Hematopoietic multipotent progenitor cell treated with erythropoietin and hydrocortisone succinate and interleukin-3 and kit ligand, for 8 days (in vitro differentiated cells): ENCODE data around the gene SYT15B.
"Not testable (repeated sequence)": the region's sequence is repeated elsewhere in the genome, so short reads cannot be mapped to it uniquely, and the experiment has no call there.

ENCODE experiments used
- DNase-seq: peaks from one replicate; pipeline ENCODE4 v3.0.0-alpha.2; 2015

The SYT15B gene

DNA sequence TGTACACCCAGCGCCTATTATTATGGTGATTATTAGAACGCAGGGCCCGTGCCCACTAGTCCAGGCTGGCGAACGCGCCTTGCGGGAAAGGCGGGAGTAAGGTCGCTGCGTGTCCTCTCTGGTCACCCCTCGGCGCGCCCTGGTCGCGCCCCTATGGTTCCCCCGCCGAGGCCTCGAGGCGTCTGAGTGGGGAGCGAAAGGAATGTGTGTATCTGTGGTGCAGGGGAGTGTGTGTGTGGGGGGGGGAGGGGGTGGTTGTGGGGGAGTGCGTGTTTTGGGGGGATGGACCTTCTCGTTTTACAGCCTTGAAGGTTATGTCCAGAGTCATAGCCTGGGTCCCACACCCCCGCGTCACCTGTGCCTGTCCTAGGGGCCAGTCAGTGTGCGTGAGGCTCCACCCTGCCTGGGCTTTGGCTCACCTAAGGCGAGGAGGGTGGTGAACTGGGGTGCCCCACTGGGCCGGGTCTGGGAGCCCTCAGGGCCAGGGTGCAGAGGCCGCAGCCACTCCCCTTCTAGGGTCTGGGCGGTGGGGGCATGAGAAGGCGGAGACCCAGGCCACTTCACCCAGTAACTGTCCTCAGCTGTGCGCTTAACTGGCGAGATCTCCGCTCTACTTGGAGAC lies at the start of gene SYT15B:
Gene SYT15B, minus strand, starts transcription at position 39 of the 622 bp plus-strand sequence. CDS start 952 bp downstream, outside the sequence.
- not testable (repeated sequence) for DNase-seq

DNA sequence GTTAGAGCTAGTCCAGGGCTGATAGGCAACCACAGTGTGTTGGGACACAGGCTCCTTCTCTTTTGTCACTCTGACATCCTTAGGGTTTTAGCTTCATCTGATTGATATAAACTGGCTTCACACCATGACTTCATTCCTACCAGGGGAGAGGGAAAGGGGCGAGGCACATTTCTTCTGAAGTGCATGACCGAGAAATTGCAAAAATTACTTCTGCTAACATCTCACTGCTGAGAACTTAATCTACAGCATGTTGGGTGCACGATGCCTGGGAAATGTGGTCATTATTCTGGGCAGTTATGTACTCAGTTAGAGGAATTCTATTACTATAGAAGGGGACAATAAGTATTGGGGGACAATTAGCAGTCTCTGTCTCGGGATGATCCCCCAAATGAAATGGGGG lies 16.2 kb upstream of the SYT15B start:
- DNase-seq: not testable (repeated sequence)

DNA sequence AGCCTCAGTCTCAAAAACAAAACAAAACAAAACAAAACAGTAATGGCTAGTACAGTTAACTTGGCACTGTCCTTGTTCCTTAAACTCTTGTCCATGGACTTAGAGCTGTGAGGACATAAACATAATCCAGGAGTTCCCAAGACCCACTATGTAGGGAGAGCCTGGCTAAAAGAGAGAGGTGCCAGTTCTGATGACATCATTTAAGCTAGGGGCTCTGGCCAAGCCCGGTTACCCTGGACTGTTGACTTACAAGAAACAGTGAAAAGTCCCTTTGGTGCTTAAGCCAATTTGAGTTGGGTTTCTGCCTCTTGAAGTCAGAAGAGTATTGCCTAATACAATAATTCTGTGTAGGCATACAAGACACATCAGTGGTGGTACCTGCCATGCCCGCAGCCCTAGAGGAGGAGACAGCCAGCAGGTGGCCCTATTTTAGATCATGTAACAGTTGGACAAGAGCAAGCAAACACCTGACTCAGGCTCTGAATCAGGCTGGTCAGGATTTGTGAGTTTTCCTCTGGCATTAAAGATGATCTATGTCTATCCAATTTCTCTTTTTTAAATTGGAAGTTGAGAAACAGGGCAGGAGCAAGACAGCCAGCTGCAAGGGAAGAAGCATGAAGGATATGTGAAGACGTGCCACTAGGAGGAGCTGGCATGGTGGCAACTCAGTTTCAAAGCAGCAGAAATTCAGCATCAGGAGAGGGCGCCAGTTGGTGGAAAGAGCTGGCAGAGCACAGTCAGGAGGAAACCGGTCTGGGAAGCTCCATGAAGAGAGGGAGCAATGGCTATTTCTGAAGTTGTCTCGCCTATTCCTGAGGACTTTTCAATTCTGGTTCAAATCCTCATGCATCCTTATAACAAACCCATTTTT lies 12.2 kb upstream of the SYT15B start:
- peak; percentile 41 for DNase-seq

DNA sequence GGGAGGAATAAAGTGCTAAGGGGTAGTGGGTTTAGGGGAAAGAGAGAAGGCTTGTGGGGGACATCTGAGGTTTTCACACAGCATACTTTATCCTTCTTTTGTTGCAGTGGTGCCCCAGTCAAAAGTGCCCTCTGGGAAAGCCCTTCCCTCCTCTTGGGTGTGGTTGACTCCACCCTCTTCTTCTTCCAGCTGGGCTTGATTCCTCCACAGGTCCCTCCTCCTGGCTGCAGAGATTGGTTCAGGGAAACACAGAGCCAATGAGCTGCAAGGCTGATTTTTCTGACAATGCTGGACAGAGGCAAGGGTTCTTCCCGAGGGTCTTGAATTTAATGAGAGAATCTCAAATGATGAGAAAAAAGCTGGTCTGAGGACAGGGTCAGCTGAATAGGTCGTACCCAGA lies 7.4 kb upstream of the SYT15B start:
- not testable (repeated sequence) for DNase-seq

DNA sequence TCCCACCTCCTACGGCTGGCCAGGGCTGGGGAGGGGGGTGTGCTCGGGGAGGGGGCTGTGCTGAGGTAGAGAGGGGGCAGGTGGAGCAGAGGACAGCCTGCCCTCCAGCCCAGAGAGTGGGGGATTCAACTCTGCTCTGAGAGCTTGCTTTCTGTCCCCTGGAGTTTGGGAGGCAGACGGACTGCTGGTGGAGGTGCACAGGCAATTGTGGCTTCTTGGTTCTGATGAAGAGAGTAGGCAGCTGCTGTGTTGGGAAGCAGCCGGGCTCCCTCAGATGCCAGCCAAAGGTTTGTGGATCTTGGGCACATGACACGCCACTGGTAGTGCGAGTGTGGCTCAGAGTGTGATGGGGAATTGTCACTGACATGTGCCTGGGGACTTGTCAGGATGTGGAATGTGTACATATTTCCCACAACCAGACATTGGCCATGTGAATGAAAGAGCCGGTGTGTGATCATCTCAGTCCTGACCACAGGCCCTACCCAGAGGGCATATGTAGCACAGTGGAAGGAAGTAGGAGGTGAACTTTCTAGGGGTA lies 5.3 kb upstream of the SYT15B start:
- not testable (repeated sequence) for DNase-seq

DNA sequence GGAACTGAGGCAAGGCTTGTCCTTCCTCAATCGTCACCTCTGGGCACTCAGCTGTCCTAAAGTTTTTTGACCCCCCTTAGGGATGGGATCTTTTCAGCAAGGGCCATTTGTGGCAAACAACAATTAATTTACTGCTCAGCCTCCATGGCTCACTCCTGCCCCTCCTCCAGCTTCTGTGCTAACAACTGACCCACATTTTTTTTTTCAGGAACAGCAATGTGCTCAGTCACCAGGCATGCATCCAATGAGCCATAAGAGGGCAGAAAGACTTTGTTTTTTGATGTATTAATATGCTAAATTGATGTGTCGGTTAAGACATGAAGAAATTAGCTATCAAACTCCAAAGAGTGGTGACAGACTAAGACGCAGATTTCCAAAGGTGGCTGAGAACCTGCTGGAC lies 4.7 kb upstream of the SYT15B start:
- DNase-seq: not testable (repeated sequence)

DNA sequence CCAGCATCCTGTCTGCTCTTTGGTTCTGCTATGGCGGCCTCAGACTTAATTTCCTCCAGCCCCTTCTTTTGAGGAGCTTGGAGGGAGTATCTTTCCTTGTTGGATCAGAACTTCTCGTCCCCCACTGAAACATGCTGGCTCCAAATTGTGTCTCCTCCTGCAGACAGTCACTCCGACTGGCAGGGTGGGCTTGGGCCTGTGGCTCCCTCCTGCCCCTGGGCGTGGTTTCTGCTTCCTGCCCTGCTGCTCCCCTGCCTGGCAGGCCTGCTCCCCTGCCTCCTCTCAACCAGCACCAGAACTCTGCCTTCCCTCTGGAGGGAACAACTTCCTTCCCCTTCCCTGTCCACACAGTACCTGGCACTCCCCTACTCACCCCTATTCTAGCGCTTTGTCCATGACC lies 3.8 kb upstream of the SYT15B start:
- not testable (repeated sequence) for DNase-seq

DNA sequence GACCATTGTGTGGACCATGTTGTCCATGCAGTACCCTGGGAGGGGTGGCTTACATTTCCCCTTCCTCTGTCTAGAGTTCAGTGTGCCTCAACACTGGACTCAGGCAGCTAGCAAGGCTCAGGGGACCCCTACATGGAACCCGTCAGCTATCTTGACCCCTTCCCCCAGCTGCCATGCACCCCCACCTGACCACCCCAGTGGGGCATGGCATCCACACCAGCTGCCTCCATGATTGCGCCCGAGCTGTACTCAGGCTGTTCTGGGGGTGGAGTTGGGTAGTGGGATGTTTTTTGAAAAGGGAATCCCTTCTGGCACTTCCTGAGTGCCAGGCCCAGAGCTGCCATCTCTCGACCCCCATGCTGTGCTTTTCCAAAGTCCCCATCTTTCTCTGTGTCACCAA lies 1.8 kb upstream of the SYT15B start:
- not testable (repeated sequence) for DNase-seq

DNA sequence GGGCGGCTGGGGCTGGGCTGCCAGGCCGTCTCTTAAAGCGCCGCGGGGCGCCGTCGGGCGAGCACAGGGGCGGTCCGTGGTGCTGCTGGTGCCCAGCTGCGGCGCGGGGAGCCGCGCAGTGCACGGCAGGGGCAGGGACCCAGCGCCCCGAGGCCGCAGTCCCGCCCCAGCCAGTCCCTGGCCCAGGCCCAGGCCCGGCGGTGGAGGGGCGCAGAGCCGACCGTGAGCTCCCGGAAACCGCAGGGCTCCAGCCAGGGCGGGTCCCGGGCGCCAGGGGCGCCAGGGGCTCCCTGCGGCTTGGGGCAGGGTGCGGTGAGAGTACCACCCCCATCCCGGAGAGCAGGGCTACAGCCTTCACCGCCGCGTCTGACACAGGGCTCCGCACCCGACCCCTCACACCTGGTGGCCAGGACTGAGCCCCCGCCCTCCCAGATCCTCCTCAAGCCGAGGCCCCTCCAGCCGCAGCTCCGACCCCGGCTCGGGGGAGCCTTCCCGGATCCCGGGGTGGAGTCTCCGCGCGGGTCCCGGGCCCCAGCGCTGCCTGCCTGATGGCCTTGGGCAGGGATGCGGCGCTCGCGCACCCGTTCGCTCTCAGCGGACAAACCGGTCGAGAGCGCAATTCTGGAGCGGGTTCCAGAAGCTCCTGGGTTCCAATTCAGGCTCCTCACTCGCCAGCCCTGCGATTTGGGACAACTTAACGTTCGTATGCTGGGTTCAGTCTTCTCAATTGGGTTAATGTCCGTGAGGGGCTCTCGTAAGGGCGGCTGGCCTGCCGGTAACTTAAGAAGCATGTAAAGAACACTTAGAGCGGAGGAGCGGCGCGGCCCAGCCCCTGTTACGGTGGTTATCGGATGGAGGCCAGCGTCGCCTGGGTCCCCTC lies 478 bp downstream of the SYT15B start:
- not testable (repeated sequence) for DNase-seq

DNA sequence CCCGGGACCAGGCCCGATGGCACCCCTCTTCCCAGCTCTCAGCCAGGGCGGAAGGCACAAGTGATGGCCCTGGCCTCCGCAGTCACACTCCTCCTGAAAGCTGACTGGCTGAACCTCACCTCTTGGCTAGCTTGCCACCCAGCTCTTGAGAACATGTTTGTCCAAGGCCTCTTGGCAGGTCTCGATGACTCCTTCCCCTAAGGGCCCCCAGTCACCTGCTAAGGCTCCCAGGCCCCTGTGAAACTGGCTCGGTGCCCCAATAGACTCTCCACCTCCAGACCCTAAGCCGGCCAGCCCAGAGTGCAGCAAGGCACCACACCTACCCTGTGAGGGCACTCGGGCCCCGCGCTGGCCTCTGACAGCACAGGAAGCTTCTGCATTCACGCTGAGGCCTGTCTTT lies 4.5 kb downstream of the SYT15B start:
- not testable (repeated sequence) for DNase-seq

DNA sequence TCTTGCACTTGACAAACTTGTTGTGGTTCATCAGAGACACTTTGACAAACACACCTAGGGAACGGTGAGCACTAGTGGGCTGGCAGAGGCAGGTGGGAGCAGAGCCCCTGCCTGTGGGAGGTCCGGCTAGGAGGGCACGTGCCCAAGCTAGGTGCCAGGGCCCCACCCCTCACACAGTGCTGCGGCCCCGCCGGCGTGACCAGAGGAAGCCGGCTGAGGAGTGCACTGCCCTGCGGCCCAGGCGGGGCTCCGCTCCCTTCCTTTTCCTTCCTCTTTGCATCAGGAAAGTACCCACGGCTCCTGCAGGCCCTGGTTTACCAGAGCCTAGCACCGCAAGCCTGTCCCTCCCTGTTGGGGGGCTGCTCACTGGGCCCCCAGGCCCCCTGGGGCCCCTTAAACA lies 7.2 kb downstream of the SYT15B start:
- not testable (repeated sequence) for DNase-seq

DNA sequence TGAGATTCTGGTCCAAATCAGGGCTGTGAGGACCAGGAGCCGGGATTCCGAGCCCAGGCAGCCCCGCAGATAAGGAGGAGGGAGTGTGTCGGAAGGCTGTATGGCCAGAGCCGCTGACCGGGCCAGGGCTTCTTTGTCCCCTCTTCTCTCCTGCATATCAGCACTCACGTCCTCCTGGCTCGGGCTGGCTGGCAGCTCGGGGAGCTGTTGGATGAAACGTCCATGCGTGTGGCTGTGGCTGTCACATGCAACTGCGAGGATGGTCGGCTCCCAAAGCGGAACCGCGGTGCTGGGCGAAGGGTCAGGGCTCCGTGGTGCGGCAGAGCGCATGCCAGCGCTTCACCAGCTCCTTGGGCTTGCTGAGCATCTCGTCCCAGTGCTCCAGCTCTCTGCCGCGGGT lies 9.5 kb downstream of the SYT15B start:
- not testable (repeated sequence) for DNase-seq

DNA sequence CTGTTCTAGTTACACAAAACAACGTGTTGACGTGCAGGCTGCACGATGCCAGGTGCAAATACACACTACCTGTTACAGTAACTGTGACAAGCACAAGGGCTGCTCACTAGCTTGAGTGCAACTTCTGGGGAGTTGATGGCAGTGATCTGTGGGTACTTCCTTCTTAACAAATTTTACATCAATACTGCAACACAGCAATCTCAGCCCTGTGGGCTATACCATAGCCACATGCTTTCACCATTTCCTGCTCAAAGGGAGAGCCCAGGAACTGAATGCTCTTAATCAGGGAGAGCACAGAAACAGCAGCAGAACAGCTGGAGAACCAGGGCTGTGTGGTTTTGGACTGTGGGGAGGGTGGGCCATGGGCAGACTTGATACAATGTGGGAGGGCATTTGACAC lies 10.2 kb downstream of the SYT15B start:
- DNase-seq: not testable (repeated sequence)

DNA sequence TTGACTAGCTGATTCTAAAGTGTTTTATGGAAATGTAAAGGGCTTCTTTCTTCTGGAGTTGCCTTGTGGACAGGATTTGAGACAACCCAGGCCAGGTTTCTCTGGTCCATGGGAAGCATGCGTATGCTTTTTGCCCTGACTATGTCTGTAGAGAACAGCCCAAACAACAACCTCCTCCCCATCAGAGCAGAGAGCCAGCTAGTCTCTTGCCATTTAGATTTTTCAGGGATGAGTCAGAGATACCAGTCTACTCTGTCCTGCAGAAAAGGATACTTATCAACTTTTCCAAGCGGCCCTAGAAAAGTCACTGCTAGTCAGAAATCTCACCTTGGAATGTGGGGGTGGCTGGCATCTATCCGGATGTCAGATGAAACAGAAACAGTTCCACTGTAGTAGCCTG lies 11.6 kb downstream of the SYT15B start:
- DNase-seq: not testable (repeated sequence)

DNA sequence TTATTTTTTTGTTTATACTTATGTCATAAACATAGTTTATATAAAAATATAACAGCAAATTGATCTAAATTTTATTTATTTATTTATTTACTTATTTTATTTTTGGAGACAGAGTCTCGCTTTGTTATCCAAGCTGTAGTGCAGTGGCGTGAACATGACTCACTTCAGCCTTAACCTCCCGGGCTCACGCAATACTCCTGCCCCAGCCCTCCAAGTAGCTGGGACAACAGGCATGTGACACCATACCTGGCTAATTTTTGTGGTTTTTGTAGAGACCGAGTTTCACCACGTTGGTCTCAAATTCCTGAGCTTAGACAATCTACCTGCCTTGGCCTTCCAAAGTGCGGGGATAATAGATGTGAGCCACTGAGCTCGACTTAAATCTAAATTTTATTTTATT lies 13.0 kb downstream of the SYT15B start:
- not testable (repeated sequence) for DNase-seq

DNA sequence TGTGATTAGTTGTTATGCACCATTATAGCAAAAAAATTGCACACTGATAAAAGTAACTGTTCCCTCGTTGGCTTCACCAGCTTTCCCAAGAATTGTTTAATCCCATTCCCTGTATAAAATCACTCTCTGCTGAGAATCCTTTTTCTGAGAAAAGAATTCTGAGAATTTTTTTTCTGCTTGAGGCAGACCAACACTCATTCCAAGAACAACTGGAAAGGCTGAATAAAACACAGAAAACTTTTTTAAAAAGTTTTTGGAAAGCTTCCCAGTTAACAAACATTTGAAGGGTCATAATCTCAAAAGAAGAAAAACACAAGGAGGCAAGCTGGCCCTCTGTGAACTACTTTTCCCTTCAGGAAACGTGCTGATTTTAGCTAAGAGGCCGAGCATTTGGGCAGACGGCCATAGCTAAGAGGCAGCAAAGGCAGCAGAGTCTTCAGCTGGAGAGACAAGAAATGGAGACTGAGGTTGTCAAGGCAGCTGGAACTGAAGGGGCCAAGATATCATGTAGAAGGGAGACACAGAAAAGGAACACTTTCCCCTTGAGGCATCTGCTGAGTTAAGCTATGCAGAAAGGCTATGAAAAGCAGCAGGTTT lies 16.5 kb downstream of the SYT15B start:
- DNase-seq: not testable (repeated sequence)

DNA sequence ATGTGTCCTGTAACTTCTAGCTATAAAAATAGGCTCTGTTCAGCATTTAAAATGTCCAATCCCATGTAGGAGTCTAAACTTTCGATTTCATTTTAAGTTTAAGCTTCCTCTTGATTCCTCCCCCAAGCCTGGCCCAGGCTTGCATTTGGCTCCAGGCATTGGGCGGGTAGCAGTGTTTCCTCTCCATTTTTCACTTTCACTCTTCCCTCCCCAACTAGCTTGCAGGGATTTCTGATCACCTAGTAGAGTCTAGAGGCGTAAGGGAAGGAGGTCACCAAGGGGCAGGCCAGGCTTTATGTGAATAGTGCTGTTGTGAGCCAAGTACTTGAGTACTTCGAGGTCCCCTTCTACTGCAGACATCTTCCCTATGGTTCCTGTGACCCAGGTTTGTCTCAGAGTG lies 18.5 kb downstream of the SYT15B start:
- not testable (repeated sequence) for DNase-seq

DNA sequence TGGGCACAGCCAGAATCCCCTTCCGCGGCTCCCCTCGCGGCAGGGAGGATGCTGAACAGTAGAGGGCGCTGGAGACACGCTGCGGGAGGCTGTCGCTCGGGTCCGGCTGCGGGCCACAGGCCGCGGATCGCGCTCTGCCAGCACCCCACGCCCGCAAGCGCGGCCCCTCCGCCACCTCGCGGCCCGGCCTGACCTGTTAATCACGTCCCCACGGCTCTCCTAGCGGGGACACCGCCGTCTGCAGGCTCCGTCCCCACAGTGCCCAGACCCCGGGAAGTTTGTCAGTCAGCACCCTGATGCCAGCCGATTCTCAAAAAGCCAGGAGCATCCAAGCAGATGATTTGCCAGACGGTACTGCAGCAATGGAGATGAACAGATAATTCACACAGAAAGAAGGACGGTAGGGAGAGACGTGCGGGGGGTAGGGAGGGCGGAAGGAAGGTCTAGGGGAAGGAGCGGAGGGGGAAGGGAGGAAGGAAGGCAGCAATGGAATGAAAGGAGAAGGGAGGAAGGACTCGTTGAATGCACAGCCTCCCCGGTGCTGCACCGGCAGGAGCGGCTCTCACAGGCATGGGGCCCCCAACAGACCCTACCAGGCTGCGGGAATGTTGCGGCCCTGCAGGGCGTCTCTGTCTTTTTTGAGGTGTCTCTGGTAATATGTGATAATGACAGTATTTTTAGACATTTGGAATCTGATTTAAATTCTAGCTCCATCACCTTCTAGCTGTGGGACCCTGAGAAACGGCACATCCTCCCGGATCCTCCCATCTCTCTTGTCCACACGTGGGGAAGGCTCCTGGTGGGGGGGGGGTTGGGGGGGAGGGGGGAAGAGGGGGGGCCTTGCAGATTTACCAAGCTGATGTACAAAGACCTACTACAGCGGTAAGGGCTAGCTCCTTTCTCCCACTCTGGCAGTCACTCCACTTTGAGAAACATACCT lies 19.5 kb downstream of the SYT15B start:
- not testable (repeated sequence) for DNase-seq

DNA sequence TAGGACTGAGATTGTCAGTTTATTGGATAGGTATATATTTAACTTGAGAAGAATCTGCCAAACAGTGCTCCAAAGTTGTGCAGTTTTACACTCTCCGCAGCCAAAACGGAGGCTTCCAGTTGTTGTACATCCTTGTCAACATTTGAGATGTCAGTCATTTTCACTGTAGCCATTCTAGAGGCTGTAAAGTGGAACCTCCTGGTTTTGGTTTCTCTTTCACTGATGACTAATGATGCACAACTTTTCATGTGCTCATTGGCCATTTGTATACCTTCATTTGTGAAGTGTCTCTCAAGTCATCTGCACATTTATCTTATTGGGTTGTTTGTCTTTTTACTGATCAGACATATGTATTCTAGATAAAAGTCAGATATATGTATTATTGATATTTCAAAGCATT lies 22.5 kb downstream of the SYT15B start:
- not testable (repeated sequence) for DNase-seq

DNA sequence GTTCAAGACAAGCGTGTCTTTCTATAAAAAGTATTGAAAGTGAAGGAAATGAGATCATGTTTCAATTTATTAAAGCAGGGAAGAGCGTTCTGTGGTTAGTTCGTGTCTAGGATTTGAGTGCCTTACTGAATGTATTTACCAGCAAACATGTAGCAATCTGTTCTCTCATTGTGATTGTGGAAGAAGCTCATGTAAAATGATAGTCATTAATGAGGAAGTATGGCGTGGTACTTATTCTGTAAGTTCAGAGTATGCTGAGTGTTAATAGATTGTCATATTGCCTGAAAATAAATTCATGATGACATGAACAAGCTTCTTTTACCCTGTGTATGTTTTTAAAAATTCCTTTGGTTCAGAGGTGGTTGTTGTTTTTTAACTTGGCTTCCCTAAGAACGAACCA lies 32.5 kb downstream of the SYT15B start:
- DNase-seq: not testable (repeated sequence)

DNA sequence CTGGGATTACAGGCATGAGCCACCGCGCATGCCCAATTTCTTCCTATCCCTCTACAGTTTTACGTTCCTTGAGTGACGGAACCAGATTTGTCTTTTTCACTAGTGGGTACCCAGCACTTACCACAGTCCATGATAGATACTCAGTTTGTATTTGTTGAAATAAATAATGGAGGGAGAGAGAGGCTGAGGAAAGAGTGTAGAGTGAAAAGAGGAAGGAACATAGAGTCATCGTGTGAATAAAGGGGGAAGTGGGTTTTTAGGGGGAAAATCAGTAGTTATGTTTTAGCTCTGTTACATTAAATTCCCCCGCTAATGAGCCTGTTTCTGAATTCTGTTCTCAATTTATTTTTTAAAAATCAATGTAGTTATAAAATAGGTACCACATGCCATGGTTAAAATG lies 37.7 kb downstream of the SYT15B start:
- DNase-seq: not testable (repeated sequence)
